ENCODE results near the gene LTBP2. TPM values are rescaled to one million over a fixed set of nuclear protein-coding genes. Genes with fewer than 3 reads are reported as not detected.

LTBP2 gene
- polyA plus RNA-seq, 10 donors, result 6.2 to 17.5 (median 10.2) TPM

GRCh38 chr14:74614508-74615495 is 2.8 kb upstream of the LTBP2 start:
- no peak for DNase-seq

DNA sequence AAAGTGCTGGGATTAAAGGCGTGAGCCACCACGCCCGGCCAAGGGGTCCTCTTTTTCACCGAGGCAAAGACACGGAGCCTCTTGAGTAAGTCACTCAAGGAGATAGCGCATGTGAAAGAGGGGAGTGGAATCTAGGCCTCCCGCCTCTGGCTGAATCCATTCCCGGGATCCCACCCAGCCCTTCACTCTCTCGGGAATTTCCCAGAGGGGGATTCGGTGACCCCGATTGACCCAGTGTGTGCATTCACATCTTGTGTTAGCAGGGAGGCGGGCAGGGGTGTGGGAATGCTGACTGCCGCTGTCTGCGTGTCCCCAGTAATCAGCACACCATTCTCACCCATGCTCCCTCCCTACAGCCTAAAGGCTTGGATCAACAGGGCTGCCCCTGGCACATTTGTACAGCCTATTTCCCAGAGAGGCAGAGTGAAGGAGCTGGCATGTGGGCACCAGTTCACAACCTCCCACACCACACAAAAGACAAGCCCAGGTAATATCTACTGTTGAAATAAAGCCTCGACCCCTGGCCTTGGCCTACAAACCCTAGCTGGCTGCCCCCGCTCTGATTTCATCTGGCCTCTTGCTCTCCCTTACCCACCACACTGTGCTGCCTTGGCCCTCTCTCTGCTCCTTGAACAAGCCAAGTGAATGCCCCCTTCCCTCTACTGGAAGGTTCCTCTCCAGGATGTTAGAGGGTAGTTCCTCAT is 1.3 kb upstream of the LTBP2 start:
- DNase-seq, result no peak

DNA sequence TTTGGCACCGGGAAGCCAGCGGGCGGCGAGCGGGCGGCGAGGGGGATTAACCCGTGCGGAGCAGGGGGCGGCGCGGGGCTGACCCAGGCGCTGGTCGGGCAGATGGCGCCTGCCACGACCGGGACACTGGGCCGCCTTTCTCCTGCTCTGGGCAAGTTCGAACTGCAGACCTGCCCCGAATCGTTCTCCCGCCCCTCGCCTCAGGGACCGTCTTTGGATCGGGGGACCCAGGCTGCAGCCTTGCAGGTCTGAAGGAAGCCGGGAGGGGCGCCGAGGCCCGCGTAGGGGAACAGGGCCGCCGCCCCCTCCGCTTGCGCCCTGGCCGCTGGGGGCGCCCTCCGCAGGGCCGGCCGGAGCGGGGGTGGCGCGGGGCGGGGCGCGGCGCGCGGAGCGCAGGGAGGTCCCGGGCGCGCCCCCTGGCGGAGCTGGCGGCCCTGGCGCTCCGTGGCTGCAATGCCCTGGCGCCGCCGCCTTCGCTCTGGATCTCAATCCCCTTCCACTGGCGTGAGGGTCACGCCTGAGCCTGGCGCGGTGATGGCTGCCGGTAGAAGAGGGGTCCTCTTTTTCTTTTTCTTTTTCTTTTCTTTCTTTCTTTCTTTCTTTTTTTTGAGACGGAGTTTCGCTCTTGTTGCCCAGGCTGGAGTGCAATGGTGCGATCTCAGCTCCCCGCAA is 449 bp upstream of the LTBP2 start:
- peak; percentile 81 to 91 (median 90) for DNase-seq

DNA sequence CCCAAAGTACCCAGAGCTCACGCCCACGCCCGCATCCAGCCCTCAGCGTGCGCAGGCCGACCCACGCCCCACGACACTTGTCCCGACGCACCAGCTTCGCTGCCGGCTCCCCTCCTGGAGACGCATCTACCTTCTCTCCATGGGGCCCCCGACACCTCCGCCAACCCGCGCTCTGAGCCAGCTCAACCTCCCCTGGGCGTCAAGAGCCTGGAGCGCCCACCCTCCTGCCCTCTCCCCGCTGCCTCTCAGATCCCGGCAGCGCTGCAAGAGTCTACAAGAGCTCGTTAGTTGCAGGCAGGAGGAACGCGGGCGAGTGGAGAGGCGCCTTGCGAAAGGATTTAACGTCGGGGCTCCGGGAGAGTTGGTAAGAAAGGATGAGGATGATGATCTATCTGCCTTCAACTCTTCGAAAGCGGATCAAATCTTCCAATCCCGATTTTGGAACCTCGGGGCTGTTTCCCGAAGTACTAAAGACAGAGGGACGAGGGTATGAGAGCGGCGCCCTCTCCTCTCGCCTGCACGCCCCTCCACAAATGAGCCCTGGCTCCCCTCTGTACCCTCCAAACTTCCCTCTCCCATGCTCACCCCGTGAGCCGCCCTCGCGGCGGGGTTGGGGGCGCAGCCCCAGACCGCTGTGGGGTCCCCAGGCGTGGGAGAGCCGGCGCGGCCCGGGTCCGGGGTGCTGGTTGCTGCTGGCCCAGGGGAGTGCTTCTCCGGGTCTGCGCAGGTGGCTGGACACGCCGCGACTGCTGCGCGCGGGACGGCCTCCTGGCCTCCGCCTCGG is 979 bp downstream of the LTBP2 start:
- peak in 1 of 3 donors; percentile 59 for DNase-seq

GRCh38 chr14:74610199-74610865 is 1.7 kb downstream of the LTBP2 start:
- no peak for DNase-seq

GRCh38 chr14:74609721-74610120 is 2.3 kb downstream of the LTBP2 start:
- DNase-seq, result peak in 1 of 3 donors; percentile 46

- DNase-seq, result peak; percentile 76 to 92 (median 88)
These were observed 3.0 kb downstream of the LTBP2 start for GRCh38 chr14:74608959-74609611.

- DNase-seq, result no peak
These were observed 5.3 kb downstream of the LTBP2 start for GRCh38 chr14:74606727-74607126.

- no peak for DNase-seq
These were observed 6.4 kb downstream of the LTBP2 start for GRCh38 chr14:74605531-74606223.

- no peak for DNase-seq
These were observed 7.1 kb downstream of the LTBP2 start for GRCh38 chr14:74604911-74605310.

DNA sequence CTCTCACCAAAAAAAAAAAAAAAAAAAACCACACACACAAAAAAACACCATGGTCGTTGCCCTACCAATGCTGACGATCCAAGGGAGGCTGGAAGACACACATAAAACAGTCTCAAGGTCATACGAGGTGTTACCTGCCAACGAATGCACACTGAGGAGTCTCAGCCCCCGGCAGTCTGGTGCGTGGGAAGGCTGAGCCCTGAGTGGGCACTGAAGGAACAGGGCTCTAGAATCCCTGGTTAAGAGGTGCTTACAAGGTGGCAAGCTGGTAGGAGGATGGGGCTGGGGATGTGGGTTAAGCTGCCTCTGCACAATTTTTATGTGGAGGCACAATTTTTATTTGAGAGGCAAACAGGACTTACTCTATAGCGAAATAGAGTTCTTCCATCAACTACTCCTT is 7.9 kb downstream of the LTBP2 start:
- no peak for DNase-seq

GRCh38 chr14:74601982-74602381 is 10.1 kb downstream of the LTBP2 start:
- no peak for DNase-seq

- peak in 1 of 3 donors; percentile 67 for DNase-seq
These were observed 12.1 kb downstream of the LTBP2 start for GRCh38 chr14:74599946-74600345.

GRCh38 chr14:74599321-74599761 is 12.7 kb downstream of the LTBP2 start:
- DNase-seq, result peak in 1 of 3 donors; percentile 75

DNA sequence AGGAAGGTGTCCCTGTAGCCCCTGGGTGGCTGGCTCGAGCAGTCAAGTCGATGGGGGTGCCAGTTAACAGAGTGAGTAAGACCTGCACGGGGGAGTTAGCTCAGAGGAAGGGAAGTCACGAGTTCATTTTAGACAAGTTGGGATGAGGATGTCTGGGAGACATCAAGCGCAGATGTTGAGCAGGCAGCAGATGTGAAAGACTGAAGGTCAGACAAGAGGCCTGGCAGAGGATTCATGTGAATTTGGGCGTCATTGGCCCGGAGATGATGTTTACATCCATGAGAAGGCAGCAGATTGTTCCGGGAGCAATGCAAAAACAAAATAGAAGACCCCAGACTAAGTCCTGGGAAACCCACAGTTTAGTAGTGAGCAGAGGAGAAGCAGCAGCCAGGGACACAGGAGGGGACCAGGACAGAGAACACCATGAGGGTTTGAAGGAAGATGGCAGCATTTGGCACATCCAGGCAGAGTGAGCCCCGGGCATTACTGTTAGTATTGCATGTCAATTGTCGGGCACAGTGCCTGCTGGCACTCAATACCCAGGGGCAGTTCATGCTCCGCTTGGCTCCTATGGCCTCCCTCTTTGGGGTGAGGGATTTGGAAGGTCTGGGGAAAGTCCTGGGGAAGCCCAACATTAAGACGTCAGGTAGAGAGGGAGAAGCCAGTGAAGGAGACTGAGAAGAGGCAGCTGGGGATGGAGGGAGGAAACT is 15.1 kb downstream of the LTBP2 start:
- DNase-seq, result peak in 1 of 3 donors; percentile 67

DNA sequence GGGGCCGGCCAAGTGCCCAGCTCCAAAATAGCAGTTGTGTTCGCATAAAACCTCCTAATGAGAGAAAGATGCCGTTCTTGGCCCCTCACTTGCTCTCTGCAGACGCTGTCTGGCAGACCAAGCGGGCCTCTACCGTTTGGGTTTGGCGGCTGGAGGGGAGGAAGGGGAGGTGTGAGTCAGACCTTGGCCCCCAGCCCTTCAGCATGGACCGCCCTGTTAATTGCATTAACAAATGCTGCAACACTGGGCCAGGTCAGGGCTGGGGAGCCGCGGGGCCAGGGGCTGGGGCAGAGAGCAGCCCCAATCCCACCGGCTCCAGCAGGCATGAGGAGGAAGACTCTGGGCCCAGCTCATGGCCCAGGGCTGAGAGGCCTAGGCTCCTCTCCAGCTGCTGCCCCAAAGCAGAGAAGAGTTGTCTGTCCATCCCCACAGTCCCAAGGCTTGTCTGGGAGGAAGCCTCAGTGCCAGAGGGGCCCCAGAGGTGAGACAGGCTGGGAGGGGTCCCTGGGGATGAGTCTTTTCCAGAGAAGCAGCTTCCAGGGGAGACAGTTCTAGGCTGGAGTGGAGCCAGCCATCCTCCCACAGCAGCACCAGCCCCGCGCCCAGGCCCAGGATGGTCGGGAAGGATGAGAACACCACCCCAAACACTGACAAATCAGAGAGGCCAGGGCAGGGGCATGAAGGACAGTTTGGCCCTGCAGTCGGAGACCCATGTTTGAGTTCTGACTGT is 16.9 kb downstream of the LTBP2 start:
- DNase-seq, result peak; percentile 70 to 94 (median 87)

DNA sequence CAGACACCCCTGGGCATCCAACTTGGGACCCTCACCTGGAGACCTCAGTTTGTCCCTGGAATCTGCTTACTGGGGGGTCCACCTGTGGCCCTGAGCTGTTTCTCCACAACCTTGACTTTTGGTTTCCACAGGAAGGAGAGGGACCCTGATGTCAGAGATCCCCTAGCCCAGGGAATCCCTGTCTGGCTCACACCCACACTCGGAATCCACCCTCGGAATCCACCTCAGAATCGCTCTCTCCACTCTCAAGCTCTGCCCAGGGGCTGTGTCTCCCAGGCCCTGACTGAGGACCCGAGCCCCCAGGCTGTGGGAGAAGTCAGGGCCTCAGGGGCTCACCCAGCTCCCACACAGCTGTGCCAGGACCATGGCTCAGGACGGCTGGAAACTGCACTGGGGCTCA is 17.4 kb downstream of the LTBP2 start:
- DNase-seq, result no peak

DNA sequence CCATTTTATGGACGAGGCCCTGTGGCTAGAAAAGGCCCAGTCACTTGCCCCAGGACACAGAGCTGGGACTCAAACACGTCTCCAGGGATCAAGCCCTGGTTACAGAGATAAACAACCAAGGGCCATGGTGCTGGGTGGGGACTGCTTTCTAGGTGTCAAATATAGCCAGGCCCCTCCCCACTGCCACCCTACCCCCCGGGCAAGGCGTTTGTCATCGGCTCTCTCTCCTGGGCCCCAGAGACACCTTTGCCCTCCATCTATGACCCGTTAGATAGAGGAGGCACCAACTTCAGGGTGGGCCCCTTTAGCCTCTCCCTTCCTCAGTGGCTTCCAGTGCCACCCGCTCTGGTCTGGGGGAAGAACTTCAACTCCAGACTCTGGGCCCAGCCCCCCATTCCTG is 18.0 kb downstream of the LTBP2 start:
- DNase-seq, result no peak

Measured in muscle of back (tissue), 11 donors.